Measurements from ENCODE around the gene LGALS7B. TPM values are rescaled to one million over a fixed set of nuclear protein-coding genes. Genes with fewer than 3 reads are reported as not detected.
"Not testable (repeated sequence)": the region's sequence is repeated elsewhere in the genome, so short reads cannot be mapped to it uniquely, and the experiment has no call there.

Gene LGALS7B
- total and polyA plus RNA-seq, 10 of the 15 experiments (the other 5 are each of a cell fraction or from before 2014, with no cell fraction given) = not detected

DNA sequence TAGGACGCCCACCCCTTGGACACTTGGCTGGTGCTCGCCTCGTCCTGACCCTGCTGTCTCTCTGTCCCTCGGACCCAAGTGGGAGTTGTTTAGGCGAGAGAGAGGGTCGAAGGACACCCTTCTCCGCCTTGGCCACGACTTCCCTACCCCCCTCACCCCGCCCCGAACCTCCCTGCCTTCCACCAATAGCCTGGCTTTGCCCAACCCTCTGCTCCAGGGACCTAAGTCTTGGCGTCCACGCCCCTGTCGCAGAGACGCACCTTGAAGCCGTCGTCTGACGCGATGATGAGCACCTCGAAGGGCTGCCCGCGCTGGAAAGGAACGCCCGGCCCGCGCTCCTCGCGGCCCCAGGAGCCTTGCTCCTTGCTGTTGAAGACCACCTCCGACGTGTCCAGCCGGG, 17.4 kb upstream of the LGALS7B start:
- H3K4me3 ChIP-seq; RAD21 ChIA-PET (ENCODE audit: unreplicated experiment); H4K20me1 ChIP-seq (ENCODE audit: control insufficient read depth, insufficient read depth); H3K27me3 ChIP-seq (replicated peaks in 1 of 2; ENCODE audit: control insufficient read depth in 2 of 2, insufficient read depth in 2 of 2, low read length in 1 of 2); H3K4me2 ChIP-seq (ENCODE audit: control insufficient read depth, insufficient read depth); H3K36me3 ChIP-seq (ENCODE audit: control insufficient read depth in 2 of 2, insufficient read depth in 2 of 2, low read length in 1 of 2); H3K4me1 ChIP-seq (ENCODE audit: control insufficient read depth, insufficient read depth, low read length); POLR2A ChIA-PET; intact Hi-C loops (cut with micrococcal nuclease; ENCODE audit: unreplicated experiment); H3K79me2 ChIP-seq (ENCODE audit: control insufficient read depth, insufficient read depth, low read length); H3K9ac ChIP-seq (ENCODE audit: control insufficient read depth, insufficient read depth, low read length); SMC1A ChIA-PET (ENCODE audit: uncharacterized antibody, unreplicated experiment); ATAC-seq; DNase-seq (ENCODE audit: low read depth, low spot score); H3K9me3 ChIP-seq (replicated peaks; ENCODE audit: control insufficient read depth, insufficient read depth, low read length); CTCF ChIA-PET; H2AFZ ChIP-seq (ENCODE audit: control insufficient read depth, low read depth, low read length); BruUV-seq (replicated peaks); in situ Hi-C loops (cut with MboI); H3K27ac ChIP-seq (ENCODE audit: control insufficient read depth, insufficient read depth): not testable (repeated sequence)
- FAIRE-seq = peak; percentile 82
- no CpG with 5 or more reads among the region's 30 CpGs for whole genome bisulfite sequencing (ENCODE audit: insufficient coverage, insufficient replicate concordance, low lambda C conversion rate, missing lambda C conversion rate)

GRCh38 chr19:38773469-38774177, 15.4 kb upstream of the LGALS7B start, which contains the start of gene LGALS7:
Gene LGALS7, minus strand, starts transcription at chr19:38773517. Its CDS starts 25 bp downstream, at chr19:38773492.
- ChIA-PET CTCF (no interaction called here), SMC1A (ENCODE audit: uncharacterized antibody, unreplicated experiment) (no interaction called here), RAD21 (ENCODE audit: unreplicated experiment) (no interaction called here), POLR2A (no interaction called here)
- no peaks in the 10 kb centered on the region for H3K79me2 ChIP-seq (ENCODE audit: control insufficient read depth, insufficient read depth, low read length)
- no peaks in the 10 kb centered on the region for H3K36me3 ChIP-seq (ENCODE audit: control insufficient read depth in 2 of 2, insufficient read depth in 2 of 2, low read length in 1 of 2)
- H3K9me3 ChIP-seq (replicated peaks; ENCODE audit: control insufficient read depth, insufficient read depth, low read length) = no peaks in the 10 kb centered on the region
- WGBS (ENCODE audit: insufficient coverage, insufficient replicate concordance, low lambda C conversion rate, missing lambda C conversion rate) = 62% methylated on average over 6 of the region's 14 CpGs
- no peaks in the 10 kb centered on the region for H3K27me3 ChIP-seq (replicated peaks in 1 of 2; ENCODE audit: control insufficient read depth in 2 of 2, insufficient read depth in 2 of 2, low read length in 1 of 2)
- H4K20me1 ChIP-seq (ENCODE audit: control insufficient read depth, insufficient read depth) = no peaks in the 10 kb centered on the region
- H3K4me3 ChIP-seq = no peak within 1 kb of the TSS
- no peaks in the 10 kb centered on the region for H3K4me1 ChIP-seq (ENCODE audit: control insufficient read depth, insufficient read depth, low read length)
- no peak within 1 kb of the TSS for H3K4me2 ChIP-seq (ENCODE audit: control insufficient read depth, insufficient read depth)
- in situ Hi-C loops (cut with MboI) = no loop called here
- ATAC-seq = no peak
- no peak for FAIRE-seq
- H3K27ac ChIP-seq (ENCODE audit: control insufficient read depth, insufficient read depth) = no peak within 1 kb of the TSS
- no peak for DNase-seq (ENCODE audit: low read depth, low spot score)
- H2AFZ ChIP-seq (ENCODE audit: control insufficient read depth, low read depth, low read length) = no peak within 1 kb of the TSS
- intact Hi-C loops (cut with micrococcal nuclease; ENCODE audit: unreplicated experiment) = no loop called here
- no peak within 1 kb of the TSS for H3K9ac ChIP-seq (ENCODE audit: control insufficient read depth, insufficient read depth, low read length)
- BruUV-seq (replicated peaks) = no TSS peak
- no peak for TF ChIP-seq SIX5 (IDR thresholded peaks at IDR 0.05; ENCODE audit: low read depth, low read length, severe bottlenecking)
- TF ChIP-seq, protein P1, sequence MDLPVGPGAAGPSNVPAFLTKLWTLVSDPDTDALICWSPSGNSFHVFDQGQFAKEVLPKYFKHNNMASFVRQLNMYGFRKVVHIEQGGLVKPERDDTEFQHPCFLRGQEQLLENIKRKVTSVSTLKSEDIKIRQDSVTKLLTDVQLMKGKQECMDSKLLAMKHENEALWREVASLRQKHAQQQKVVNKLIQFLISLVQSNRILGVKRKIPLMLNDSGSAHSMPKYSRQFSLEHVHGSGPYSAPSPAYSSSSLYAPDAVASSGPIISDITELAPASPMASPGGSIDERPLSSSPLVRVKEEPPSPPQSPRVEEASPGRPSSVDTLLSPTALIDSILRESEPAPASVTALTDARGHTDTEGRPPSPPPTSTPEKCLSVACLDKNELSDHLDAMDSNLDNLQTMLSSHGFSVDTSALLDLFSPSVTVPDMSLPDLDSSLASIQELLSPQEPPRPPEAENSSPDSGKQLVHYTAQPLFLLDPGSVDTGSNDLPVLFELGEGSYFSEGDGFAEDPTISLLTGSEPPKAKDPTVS (IDR thresholded peaks at IDR 0.05; ENCODE audit: low read depth, low read length) = no peak
- TF ChIP-seq BACH1 (IDR thresholded peaks at IDR 0.05; ENCODE audit: borderline replicate concordance) = no peak
- TF ChIP-seq EED (IDR thresholded peaks at IDR 0.05; ENCODE audit: low read depth) = no peak
- TF ChIP-seq CEBPZ (IDR thresholded peaks at IDR 0.05; ENCODE audit: low read depth, low read length) = no peak
- TF ChIP-seq, protein P2, sequence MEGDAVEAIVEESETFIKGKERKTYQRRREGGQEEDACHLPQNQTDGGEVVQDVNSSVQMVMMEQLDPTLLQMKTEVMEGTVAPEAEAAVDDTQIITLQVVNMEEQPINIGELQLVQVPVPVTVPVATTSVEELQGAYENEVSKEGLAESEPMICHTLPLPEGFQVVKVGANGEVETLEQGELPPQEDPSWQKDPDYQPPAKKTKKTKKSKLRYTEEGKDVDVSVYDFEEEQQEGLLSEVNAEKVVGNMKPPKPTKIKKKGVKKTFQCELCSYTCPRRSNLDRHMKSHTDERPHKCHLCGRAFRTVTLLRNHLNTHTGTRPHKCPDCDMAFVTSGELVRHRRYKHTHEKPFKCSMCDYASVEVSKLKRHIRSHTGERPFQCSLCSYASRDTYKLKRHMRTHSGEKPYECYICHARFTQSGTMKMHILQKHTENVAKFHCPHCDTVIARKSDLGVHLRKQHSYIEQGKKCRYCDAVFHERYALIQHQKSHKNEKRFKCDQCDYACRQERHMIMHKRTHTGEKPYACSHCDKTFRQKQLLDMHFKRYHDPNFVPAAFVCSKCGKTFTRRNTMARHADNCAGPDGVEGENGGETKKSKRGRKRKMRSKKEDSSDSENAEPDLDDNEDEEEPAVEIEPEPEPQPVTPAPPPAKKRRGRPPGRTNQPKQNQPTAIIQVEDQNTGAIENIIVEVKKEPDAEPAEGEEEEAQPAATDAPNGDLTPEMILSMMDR (IDR thresholded peaks at IDR 0.05 in 2 of 3, conservative IDR thresholded peaks at IDR 0.05 in 1 of 3; ENCODE audit: control insufficient read depth in 2 of 3, extremely low read depth in 1 of 3, insufficient read depth in 1 of 3, low read depth in 3 of 3, low read length in 3 of 3) = no peak

All from GM12878 (cell line).